Retina (tissue), 1 donor: ENCODE measurements around the gene GH1.
"Not testable (repeated sequence)": the region's sequence is repeated elsewhere in the genome, so short reads cannot be mapped to it uniquely, and the experiment has no call there.

Experiments used
- DNase-seq: peaks from one replicate; pipeline ENCODE4 v3.0.0-alpha.2; 2016

GH1 gene

GRCh38 chr17:63925615-63926014 is 7.0 kb upstream of the GH1 start:
- no peak for DNase-seq

GRCh38 chr17:63922402-63922801 is 3.8 kb upstream of the GH1 start:
- DNase-seq, result not testable (repeated sequence)

- DNase-seq, result not testable (repeated sequence)
Observed at GRCh38 chr17:63920779-63921178, 2.1 kb upstream of the GH1 start.

- DNase-seq, result not testable (repeated sequence)
Observed at GRCh38 chr17:63920050-63920449, 1.4 kb upstream of the GH1 start.

- DNase-seq, result peak; percentile 75
Observed at GRCh38 chr17:63919311-63919723, 678 bp upstream of the GH1 start.

GRCh38 chr17:63918305-63918704 is 334 bp downstream of the GH1 start:
- no peak for DNase-seq

- DNase-seq, result no peak
Observed at GRCh38 chr17:63917646-63918045, 993 bp downstream of the GH1 start.

- DNase-seq, result not testable (repeated sequence)
Observed at GRCh38 chr17:63917206-63917605, 1.4 kb downstream of the GH1 start.

GRCh38 chr17:63916566-63917185 is 2.0 kb downstream of the GH1 start:
- DNase-seq, result no peak

- not testable (repeated sequence) for DNase-seq
Observed at GRCh38 chr17:63915753-63916152, 2.9 kb downstream of the GH1 start.

GRCh38 chr17:63914471-63914870 is 4.2 kb downstream of the GH1 start:
- DNase-seq, result no peak

GRCh38 chr17:63911657-63912100 is 7.0 kb downstream of the GH1 start:
- DNase-seq, result peak; percentile 66

GRCh38 chr17:63911041-63911635 is 7.5 kb downstream of the GH1 start, which contains the start of gene CSHL1:
Gene CSHL1, minus strand, starts transcription at chr17:63911258. Its CDS starts 62 bp downstream, at chr17:63911196.
- no peak for DNase-seq

GRCh38 chr17:63910096-63910495 is 8.5 kb downstream of the GH1 start:
- DNase-seq, result no peak

- DNase-seq, result not testable (repeated sequence)
Observed at GRCh38 chr17:63909586-63909985, 9.1 kb downstream of the GH1 start.

GRCh38 chr17:63907161-63907778 is 11.4 kb downstream of the GH1 start:
- not testable (repeated sequence) for DNase-seq

GRCh38 chr17:63904796-63905195 is 13.8 kb downstream of the GH1 start:
- DNase-seq, result not testable (repeated sequence)

- DNase-seq, result not testable (repeated sequence)
Observed at GRCh38 chr17:63903787-63904201, 14.8 kb downstream of the GH1 start.

GRCh38 chr17:63901971-63902370 is 16.7 kb downstream of the GH1 start:
- DNase-seq, result not testable (repeated sequence)

- not testable (repeated sequence) for DNase-seq
Observed at GRCh38 chr17:63898899-63899798, 19.5 kb downstream of the GH1 start.

- DNase-seq, result not testable (repeated sequence)
Observed at GRCh38 chr17:63896524-63897354, 21.9 kb downstream of the GH1 start, which contains the start of gene CSH1. Gene CSH1, minus strand, starts transcription at chr17:63896574. Its CDS starts 63 bp downstream, at chr17:63896511.

- DNase-seq, result not testable (repeated sequence)
Observed at GRCh38 chr17:63894821-63895220, 23.8 kb downstream of the GH1 start.
